Cortex of kidney (tissue), 1 donor: ENCODE measurements around the gene CERK.
"Not testable (repeated sequence)": the region's sequence is repeated elsewhere in the genome, so short reads cannot be mapped to it uniquely, and the experiment has no call there.

Source experiments
- DNase-seq: peaks from one replicate; lab custom pipeline; 2025; lab: John Stamatoyannopoulos, UW

Gene CERK

DNA sequence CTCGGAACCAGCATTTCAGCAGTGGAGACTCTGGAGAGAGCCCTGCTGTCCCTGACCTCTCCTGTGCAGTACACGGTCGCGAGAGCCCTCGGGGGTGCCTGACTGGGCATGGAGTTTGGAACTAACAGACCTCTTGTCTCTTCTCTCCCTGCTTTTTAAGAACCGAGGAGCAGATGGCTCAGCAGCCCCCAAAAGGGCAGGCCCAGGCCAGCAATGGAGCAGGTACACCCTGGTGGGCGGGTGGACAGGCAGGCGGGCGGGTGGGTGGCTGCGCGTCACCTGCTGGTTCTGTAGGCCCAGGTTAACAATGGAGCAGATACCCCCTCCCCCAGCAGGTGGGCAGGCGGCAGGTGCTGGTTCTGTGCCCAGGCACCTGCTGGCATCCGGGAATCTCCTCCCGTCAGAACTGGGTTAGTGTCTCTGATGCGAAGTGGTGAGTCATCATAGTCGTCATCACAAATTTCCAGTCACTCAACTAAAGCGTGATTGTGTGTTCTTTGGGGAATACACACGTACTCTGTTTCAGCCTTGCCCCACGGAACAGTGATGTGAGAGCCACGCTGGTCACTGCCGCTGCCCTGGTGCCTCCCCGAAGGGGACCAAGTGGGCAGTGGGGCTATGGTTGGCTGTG is 76.7 kb downstream of the CERK start:
- no peak for DNase-seq

- DNase-seq, result no peak
These were observed 77.3 kb downstream of the CERK start for GRCh38 chr22:46660604-46661201.

- DNase-seq, result no peak
These were observed 78.3 kb downstream of the CERK start for GRCh38 chr22:46659791-46660186.

DNA sequence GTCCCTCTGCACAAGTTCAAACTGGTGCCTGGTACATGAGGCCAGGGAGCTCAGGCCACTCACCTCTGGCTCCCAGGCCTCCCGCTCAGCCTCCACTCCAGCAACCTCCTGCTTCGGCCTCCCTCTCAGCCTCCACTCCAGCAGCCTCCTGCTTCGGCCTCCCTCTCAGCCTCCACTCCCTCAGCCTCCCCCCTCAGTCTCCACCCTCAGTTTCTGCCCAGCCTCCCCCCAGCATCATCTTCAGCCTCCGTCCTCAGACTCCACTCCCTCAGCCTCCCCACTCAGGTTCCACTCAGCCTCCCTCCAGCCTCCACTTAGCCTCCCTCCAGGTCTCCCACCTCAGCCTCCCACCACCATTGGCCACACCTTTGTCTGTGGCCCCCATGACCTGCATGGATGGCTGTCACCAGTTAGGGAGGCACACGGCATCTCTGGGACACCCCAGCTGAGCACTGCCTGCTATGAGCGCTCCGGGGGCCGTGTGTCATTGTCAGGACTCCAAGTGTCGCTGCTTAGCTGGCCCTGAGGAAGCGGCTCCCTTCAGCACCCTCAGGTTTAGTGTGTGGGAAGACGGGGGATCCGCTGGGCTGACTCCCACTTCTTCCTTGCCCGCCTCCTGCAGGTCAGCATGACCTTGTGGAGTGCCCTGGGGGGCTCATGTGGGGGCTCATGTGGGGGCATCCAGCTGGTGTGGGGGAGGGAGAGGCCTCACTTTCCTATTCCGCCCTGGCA is 78.8 kb downstream of the CERK start:
- DNase-seq, result no peak

- DNase-seq, result no peak
These were observed 79.8 kb downstream of the CERK start for GRCh38 chr22:46657996-46658947.

- DNase-seq, result no peak
These were observed 80.4 kb downstream of the CERK start for GRCh38 chr22:46657655-46657953.

DNA sequence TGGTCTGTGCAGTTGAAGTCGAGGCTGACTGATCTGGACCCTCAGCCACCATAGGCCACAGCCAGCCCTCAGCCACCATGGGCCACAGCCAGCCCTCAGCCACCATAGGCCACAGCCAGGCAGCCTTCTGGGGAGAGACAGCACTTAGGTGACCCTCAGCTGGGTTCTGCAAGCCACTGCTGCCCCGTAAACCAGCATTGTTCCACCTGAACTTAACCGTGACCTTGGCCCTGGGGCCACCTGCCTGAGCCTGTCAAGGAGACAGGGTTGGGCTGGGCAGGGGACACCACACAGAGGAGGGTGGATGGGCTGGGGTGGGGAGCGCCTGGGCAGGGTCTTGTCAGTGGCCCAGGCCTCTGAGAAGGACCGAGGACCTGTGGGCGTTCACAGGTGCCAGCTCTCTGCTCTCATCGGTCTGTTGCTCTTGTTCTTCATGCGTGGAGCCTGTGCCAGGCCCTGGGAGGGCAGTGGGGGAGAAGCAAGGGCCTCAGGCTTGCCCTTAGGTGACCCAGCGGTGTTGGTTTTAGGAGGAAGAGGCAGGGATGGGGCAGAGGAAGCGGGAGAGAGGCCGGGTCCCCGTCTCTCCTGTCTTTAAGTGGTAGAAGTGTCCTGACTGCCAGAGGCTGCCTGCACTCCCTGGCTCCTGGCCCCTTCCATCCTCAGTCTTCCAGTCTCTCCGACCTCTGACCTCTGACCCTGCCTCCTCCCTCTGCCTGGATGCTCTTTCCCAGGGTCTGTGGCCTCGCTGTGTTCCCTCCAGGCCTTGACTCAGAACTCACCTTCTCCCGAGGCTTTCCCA is 81.0 kb downstream of the CERK start:
- no peak for DNase-seq

GRCh38 chr22:46655861-46656608 is 82.0 kb downstream of the CERK start:
- no peak for DNase-seq

GRCh38 chr22:46654927-46655595 is 83.0 kb downstream of the CERK start:
- no peak for DNase-seq

- no peak for DNase-seq
These were observed 83.6 kb downstream of the CERK start for GRCh38 chr22:46654426-46654825.

- no peak for DNase-seq
These were observed 84.5 kb downstream of the CERK start for GRCh38 chr22:46653596-46653995.

DNA sequence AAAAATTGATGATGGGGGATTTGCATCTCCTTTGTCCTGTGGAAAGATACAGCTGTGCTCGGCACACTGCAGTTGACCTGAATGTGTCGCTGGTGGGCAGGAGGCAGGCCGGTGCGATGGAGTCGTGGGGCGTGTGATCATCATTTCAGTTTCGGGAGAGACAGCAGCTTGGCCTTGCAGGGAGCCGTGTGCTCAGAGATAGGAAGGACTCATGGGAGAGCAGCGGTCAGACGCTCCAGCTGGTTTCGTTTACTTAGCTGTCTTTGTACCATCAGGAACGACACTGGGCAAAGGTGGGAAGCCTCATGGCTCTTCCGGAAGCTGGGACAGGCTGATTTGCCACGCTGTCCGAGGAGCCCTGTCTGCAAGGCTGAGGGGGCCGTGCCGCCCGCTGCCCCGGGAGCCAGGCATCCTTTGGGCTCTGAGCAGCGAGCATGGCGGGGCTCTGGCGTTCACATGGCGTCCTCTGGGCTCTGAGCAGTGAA is 85.2 kb downstream of the CERK start:
- DNase-seq, result no peak

DNA sequence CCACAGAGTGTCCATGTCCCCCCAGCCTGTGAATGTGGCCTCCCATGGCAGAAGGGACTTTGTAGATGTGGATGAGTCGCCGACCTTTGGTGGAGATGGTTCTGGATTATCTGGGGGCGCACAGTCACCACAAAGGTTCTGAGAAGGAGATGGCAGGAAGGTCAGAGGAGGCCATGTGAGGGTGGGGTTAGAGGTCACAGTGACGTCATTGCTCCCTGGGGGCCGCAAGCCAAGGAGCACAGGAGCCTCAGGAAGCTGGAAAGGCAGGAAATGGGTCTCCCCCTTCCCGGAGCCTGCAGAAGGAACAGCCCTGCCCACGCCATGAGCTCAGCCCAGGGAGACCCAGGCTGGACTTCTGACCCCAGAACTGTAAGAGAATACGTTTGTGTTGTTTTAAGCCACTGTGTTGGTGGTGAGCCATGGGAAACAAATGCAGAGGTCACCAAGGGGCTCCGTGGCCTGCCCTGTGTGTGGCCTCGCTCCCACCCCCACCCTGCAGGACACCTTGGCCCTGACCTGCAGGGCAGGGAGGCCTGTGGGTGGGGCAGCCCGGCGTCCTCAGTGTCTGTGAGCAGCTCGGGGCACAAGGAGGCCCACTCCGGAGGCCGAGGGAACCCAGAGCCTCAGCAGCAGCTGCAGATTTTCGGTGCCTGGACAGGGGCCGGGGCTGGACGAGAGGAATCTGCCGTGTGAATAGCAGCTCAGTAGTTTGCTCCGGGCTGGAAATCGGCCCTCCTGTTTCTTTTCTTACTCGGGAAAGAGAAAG is 85.8 kb downstream of the CERK start:
- no peak for DNase-seq

DNA sequence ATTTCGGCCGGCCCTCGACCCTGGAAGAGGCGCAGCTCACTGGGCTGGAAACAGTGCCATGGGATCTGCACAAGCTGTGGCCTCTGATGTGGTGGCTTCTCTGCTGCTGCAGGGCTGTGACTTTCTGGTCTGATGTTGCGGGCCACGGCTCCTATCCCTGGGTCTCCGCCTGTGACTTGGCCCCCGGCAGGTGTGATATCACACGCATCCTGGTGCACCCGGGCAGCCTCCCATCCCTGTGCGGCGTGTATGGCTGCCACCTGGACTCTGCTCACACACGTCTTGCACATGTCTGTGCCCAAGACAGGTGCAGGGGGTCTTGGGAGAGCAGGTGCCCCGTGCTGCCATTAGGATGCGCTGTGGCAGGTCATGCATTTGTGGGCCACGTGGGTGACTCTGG is 86.7 kb downstream of the CERK start:
- DNase-seq, result no peak

- DNase-seq, result no peak
These were observed 87.8 kb downstream of the CERK start for GRCh38 chr22:46650078-46650810.

- DNase-seq, result no peak
These were observed 88.6 kb downstream of the CERK start for GRCh38 chr22:46649141-46650077.

DNA sequence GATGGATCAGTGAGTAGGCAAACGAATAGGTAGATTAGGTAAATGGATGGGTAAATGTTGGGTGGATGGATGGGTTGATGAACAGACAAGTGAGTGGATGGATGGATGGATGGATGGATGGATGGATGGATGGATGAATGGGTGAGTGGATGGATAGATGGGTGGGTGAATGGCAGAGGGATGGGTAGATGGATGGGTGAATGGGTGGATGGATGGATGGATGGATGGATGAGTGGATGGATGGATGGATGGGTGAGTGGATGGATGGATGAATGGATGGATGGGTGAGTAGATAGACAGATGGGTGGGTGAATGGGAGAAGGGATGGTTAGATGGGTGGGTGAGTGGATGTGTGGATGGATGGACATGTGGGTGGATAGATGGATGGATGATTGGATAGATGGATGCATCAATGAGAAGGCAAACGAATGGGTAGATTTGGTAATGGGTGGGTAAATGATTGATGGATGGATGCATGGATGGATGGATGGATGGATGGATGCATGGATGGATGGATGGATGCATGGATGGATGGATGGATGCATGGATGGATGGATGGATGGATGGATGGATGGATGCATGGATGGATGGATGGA is 89.7 kb downstream of the CERK start:
- DNase-seq, result not testable (repeated sequence)
